SK-N-SH treated with all-trans-retinoic acid at 6 μM for 48 hours (cell line): Measurements from ENCODE around the gene ENTHD1.

Experiments
- CREB5 ChIP-seq: fragments of 250-450 bp; sonication (Bioruptor Pico); IDR thresholded peaks from 2 replicates; pipeline ENCODE4 v1.5.1; 2020; ENCODE audit warnings: low read depth, mild to moderate bottlenecking, moderate library complexity
- CSDC2 ChIP-seq: fragments of 250-450 bp; sonication (Bioruptor Pico); IDR thresholded peaks from 2 replicates; pipeline ENCODE4 v1.5.0; 2020; ENCODE audit warnings: mild to moderate bottlenecking, moderate library complexity
- CSRNP3 ChIP-seq: fragments of 250-450 bp; sonication (Bioruptor Pico); IDR thresholded peaks from 2 replicates; pipeline ENCODE4 v1.5.1; 2021; ENCODE audit warnings: mild to moderate bottlenecking, moderate library complexity
- PATZ1 ChIP-seq: fragments of 250-450 bp; sonication (Bioruptor Pico); IDR thresholded peaks from 2 replicates; pipeline ENCODE4 v1.8.0; 2020; ENCODE audit warnings: mild to moderate bottlenecking, moderate library complexity, borderline replicate concordance
- RARB ChIP-seq: fragments of 250-450 bp; sonication (Bioruptor Pico); IDR thresholded peaks from 2 replicates; pipeline ENCODE4 v1.8.0; 2021; ENCODE audit warnings: mild to moderate bottlenecking, moderate library complexity
- SNAI2 ChIP-seq: fragments of 250-450 bp; sonication (Bioruptor Pico); IDR thresholded peaks from 2 replicates; pipeline ENCODE4 v1.5.0; 2020; ENCODE audit warnings: mild to moderate bottlenecking, moderate library complexity
- TCF4 ChIP-seq: fragments of 250-450 bp; sonication (Bioruptor Pico); IDR thresholded peaks from 2 replicates; pipeline ENCODE4 v1.8.0; 2021; ENCODE audit warnings: mild to moderate bottlenecking, moderate library complexity, borderline replicate concordance
- ZC3H10 ChIP-seq: fragments of 250-450 bp; sonication (Bioruptor Pico); IDR thresholded peaks from 2 replicates; pipeline ENCODE4 v1.5.1; 2021; ENCODE audit warnings: mild to moderate bottlenecking, moderate library complexity
- ZFP3 ChIP-seq: fragments of 250-450 bp; sonication (Bioruptor Pico); IDR thresholded peaks from 2 replicates; pipeline ENCODE4 v1.5.0; 2020; ENCODE audit warnings: mild to moderate bottlenecking, moderate library complexity
- ZFP30 ChIP-seq: fragments of 450-650 bp; formaldehyde crosslinking; IDR thresholded peaks from 2 replicates; pipeline ENCODE4 v1.5.0; 2022; ENCODE audit warnings: mild to moderate bottlenecking, moderate library complexity
- ZNF8 ChIP-seq: fragments of 450-650 bp; formaldehyde crosslinking; IDR thresholded peaks from 2 replicates; pipeline ENCODE4 v1.5.0; 2020; ENCODE audit warnings: mild to moderate bottlenecking, moderate library complexity
- TF ChIP-seq, protein P1 (sequence below): fragments of 250-450 bp; sonication (Bioruptor Pico); IDR thresholded peaks from 2 replicates; pipeline ENCODE4 v1.8.0; 2021; ENCODE audit warnings: low read depth, mild to moderate bottlenecking, moderate library complexity, borderline replicate concordance

DNA sequence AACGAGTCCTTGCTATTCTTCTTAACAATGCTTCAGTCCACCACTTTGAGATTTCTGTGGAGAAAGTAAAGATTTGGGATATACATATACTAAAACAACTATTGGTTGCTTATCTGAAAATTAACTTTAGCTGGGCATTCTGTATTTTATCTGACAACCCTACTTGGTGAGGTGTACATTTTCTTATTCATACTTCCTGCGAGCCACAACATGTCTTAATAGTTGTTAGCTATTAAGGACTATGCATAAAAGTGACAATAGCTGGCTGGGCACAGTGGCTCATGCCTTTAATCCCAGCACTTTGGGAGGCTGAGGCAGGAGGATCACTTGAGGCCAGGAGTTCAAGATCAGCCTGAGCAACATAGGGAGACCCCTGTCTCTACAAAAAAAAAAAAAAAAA lies 38.6 kb upstream of the ENTHD1 start:
- TF ChIP-seq, protein P1, sequence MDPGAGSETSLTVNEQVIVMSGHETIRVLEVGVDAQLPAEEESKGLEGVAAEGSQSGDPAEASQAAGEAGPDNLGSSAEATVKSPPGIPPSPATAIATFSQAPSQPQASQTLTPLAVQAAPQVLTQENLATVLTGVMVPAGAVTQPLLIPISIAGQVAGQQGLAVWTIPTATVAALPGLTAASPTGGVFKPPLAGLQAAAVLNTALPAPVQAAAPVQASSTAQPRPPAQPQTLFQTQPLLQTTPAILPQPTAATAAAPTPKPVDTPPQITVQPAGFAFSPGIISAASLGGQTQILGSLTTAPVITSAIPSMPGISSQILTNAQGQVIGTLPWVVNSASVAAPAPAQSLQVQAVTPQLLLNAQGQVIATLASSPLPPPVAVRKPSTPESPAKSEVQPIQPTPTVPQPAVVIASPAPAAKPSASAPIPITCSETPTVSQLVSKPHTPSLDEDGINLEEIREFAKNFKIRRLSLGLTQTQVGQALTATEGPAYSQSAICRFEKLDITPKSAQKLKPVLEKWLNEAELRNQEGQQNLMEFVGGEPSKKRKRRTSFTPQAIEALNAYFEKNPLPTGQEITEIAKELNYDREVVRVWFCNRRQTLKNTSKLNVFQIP (CRISPR knock-in tag) = no peak
- TF ChIP-seq CSDC2 (CRISPR knock-in tag) = no peak
- TF ChIP-seq TCF4 (CRISPR knock-in tag) = no peak
- no peak for TF ChIP-seq CSRNP3 (CRISPR knock-in tag)
- TF ChIP-seq ZC3H10 (CRISPR knock-in tag) = no peak
- TF ChIP-seq ZFP30 = no peak
- no peak for TF ChIP-seq PATZ1 (CRISPR knock-in tag)
- no peak for TF ChIP-seq ZFP3 (CRISPR knock-in tag)
- TF ChIP-seq RARB (CRISPR knock-in tag) = no peak
- no peak for TF ChIP-seq ZNF8 (CRISPR knock-in tag)
- no peak for TF ChIP-seq SNAI2 (CRISPR knock-in tag)
- no peak for TF ChIP-seq CREB5 (CRISPR knock-in tag)
